ENCODE measurements around the gene RFX1. TPM values are rescaled to one million over a fixed set of nuclear protein-coding genes. Genes with fewer than 3 reads are reported as not detected.

Gene RFX1
- total RNA-seq, 1 donor from 2014 or later = 4.2 TPM

DNA sequence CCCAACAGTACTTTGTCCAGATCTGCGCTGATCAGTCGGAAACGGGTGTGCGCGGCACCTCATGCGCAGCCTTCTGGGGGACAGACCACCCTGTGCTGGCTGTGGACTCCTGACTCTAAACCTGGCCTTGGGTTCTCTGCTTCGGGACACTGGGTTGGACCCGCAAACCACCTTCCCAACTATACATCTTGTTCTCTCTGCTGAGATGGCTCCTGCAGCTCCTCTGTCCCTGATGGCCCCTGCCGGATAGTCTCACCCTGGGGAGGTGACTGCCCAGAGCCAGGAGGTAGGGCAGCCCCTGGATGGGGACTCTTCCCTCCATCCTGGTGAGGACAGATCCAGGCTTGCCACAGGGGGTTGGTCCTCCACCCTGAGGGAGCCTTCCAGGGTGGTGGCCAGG is 23.3 kb downstream of the RFX1 start:
- no peak for DNase-seq (ENCODE audit: low read depth)
- no peak overlapping the region for H3K4me3 ChIP-seq (ENCODE audit: low read depth, low read length)
- TF ChIP-seq, protein P1, sequence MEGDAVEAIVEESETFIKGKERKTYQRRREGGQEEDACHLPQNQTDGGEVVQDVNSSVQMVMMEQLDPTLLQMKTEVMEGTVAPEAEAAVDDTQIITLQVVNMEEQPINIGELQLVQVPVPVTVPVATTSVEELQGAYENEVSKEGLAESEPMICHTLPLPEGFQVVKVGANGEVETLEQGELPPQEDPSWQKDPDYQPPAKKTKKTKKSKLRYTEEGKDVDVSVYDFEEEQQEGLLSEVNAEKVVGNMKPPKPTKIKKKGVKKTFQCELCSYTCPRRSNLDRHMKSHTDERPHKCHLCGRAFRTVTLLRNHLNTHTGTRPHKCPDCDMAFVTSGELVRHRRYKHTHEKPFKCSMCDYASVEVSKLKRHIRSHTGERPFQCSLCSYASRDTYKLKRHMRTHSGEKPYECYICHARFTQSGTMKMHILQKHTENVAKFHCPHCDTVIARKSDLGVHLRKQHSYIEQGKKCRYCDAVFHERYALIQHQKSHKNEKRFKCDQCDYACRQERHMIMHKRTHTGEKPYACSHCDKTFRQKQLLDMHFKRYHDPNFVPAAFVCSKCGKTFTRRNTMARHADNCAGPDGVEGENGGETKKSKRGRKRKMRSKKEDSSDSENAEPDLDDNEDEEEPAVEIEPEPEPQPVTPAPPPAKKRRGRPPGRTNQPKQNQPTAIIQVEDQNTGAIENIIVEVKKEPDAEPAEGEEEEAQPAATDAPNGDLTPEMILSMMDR (conservative IDR thresholded peaks at IDR 0.05; ENCODE audit: low read depth, low read length) = no peak

DNA sequence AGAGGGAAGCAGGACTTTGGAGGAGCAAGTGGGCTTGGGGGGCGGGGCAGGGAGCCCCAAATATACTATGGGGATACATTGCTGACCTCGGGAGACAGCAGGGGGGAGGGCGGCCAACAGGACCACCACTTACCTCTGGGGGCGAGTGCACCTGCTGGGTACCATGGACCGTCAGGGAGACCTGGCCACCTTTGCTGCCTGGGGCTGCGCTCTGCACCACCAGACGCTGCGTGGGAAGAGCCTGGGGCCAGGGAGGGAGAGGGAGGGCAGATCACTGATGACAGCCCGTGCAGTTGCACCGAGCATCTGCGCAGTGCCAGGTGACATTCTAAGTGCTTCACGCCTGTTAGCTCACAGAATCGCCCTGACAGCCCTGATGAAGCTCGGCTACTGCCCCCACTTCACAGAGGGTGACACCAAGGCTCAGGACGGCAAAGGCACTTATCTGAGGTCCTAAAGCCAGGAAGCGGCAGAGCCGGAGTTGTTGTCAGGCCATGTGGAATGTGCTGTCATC is 24.1 kb downstream of the RFX1 start:
- TF ChIP-seq, protein P1 (conservative IDR thresholded peaks at IDR 0.05; ENCODE audit: low read depth, low read length) = no peak
- DNase-seq (ENCODE audit: low read depth) = no peak
- H3K4me3 ChIP-seq (ENCODE audit: low read depth, low read length) = no peak overlapping the region

DNA sequence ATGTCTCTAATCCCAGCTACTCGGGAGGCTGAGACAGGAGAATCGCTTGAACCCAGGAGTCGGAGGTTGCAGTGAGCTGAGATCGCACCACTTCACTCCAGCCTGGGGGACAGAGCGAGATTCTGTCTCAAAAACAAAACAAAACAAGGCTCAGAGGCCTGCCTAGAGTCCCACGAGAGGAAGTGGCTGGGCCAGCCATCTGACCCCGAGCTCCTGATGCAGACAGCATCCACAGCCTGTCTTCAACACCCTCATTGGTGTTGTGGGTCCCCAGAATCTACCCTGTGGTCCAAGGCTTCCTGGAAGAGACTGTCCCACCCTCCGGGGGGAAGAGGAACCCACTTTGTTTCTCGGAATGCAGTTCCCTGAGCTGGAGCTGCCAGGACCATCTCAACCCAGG is 24.7 kb downstream of the RFX1 start:
- H3K4me3 ChIP-seq (ENCODE audit: low read depth, low read length) = no peak overlapping the region
- TF ChIP-seq, protein P1 (conservative IDR thresholded peaks at IDR 0.05; ENCODE audit: low read depth, low read length) = no peak
- DNase-seq (ENCODE audit: low read depth) = no peak

DNA sequence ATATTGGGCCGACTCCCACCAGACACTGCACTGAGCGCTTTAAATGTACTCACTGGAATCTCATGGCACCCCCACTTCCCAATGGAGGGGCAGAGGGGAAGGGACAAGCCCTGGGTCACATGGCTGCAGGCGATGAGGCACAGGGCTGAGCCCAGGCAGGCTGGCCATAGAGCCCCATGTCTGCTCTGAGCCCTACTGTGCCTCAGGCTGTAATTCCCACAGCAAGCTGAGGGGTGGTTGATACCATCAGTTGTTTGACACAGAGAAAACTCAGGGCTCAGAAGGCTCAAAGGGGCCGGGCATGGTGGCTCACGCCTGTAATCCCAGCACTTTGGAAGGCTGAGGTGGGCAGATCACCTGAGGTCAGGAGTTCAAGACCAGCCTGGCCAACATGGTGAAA is 25.1 kb downstream of the RFX1 start:
- no peak overlapping the region for H3K4me3 ChIP-seq (ENCODE audit: low read depth, low read length)
- DNase-seq (ENCODE audit: low read depth) = no peak
- TF ChIP-seq, protein P1 (conservative IDR thresholded peaks at IDR 0.05; ENCODE audit: low read depth, low read length) = no peak

DNA sequence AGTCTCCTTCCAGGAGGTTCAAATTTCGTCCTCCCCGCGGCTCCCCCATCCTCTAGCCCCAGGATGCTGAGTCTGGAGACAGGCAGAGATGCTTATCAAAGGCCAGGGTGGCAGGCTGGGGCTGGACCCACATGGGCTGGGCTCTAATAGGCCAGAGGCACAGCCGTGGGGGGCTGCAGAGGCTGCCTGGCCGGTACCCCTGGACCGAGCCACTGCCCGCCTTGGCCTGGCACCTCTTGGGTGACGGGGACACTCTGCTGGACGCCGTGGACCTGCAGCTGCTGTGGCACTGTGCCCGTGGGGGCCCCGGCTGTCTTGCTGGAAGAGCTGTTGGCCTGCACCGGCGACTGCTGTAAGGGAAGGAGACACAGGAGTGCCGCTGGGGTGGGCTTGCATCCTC is 25.8 kb downstream of the RFX1 start:
- H3K4me3 ChIP-seq (ENCODE audit: low read depth, low read length) = no peak overlapping the region
- DNase-seq (ENCODE audit: low read depth) = no peak
- TF ChIP-seq, protein P1 (conservative IDR thresholded peaks at IDR 0.05; ENCODE audit: low read depth, low read length) = no peak

DNA sequence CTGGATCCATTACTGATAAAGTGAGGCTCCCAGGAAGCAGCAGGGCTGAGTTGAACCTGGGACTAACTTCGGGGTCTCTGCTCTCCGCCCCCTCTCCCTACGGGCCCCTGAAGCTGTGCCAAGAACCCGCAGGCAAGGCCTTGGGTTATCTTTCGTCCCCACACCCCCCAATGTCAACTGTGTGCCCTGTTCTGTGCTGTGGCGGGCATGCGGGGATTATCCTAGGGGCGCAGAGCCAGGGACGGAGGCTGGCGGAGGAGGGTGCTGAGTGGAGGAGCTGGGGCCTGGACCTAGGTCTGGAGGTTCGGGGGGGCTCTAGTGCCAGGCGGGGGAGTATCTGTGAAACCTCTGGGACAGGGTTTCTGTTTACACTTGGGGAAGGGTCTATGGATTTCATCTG is 26.4 kb downstream of the RFX1 start:
- TF ChIP-seq, protein P1 (conservative IDR thresholded peaks at IDR 0.05; ENCODE audit: low read depth, low read length) = no peak
- H3K4me3 ChIP-seq (ENCODE audit: low read depth, low read length) = no peak overlapping the region
- DNase-seq (ENCODE audit: low read depth) = no peak

DNA sequence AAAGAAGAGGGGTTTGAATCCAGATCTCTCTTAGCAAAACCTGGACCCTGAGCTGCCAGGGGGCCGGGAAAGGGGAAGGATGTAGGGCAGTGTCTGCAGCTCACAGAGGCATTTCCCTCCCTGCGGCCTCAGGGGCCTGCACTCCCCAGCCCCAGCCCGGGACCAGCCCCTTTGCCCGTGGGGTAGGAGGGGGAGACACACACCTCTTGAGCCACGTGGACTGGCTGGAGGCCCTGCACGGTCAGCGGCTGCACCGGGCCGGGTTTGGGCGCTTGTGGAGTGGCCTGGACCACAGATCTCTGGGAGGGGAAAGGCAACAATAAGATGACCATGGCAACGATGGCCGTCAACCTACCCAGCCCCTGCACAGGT is 26.9 kb downstream of the RFX1 start:
- TF ChIP-seq, protein P1 (conservative IDR thresholded peaks at IDR 0.05; ENCODE audit: low read depth, low read length) = no peak
- no peak overlapping the region for H3K4me3 ChIP-seq (ENCODE audit: low read depth, low read length)
- DNase-seq (ENCODE audit: low read depth) = no peak

Measured in epithelial cell of proximal tubule (primary cell).